Measurements from ENCODE around the gene NEURL3. TPM values are rescaled to one million over a fixed set of nuclear protein-coding genes. Genes with fewer than 3 reads are reported as not detected.

NEURL3 gene
- total and polyA plus RNA-seq, 12 donors, result 0.03 to 0.41 (median 0.18) TPM; not detected in 8

GRCh38 chr2:96495982-96496629 is 9.1 kb downstream of the NEURL3 start:
- TF ChIP-seq, protein P1, sequence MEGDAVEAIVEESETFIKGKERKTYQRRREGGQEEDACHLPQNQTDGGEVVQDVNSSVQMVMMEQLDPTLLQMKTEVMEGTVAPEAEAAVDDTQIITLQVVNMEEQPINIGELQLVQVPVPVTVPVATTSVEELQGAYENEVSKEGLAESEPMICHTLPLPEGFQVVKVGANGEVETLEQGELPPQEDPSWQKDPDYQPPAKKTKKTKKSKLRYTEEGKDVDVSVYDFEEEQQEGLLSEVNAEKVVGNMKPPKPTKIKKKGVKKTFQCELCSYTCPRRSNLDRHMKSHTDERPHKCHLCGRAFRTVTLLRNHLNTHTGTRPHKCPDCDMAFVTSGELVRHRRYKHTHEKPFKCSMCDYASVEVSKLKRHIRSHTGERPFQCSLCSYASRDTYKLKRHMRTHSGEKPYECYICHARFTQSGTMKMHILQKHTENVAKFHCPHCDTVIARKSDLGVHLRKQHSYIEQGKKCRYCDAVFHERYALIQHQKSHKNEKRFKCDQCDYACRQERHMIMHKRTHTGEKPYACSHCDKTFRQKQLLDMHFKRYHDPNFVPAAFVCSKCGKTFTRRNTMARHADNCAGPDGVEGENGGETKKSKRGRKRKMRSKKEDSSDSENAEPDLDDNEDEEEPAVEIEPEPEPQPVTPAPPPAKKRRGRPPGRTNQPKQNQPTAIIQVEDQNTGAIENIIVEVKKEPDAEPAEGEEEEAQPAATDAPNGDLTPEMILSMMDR (IDR thresholded peaks at IDR 0.05), result no peak
- TF ChIP-seq POLR2A (IDR thresholded peaks at IDR 0.05), result no peak
- H3K27ac ChIP-seq, result no peak overlapping the region
- DNase-seq, result no peak
- intact Hi-C loops (cut with DNase I), result no loop called here
- H3K36me3 ChIP-seq (replicated peaks in 1 of 2), result no peaks in the 10 kb centered on the region
- WGBS, 4 donors, result 65 to 80% (median 70%) methylated on average over 6 of the region's 6 CpGs
- H3K27me3 ChIP-seq, result peaks cover 10% of the 10 kb centered on the region
- no peaks in the 10 kb centered on the region for H3K4me1 ChIP-seq (replicated peaks in 1 of 2)
- H3K9me3 ChIP-seq (replicated peaks in 1 of 3), result peaks cover 0 to 8% (median 0%) of the 10 kb centered on the region in 3 donors
- no peak overlapping the region for H3K4me3 ChIP-seq

- Histone ChIP-seq H3K36me3 (replicated peaks in 1 of 2) (no peaks in the 10 kb centered on the region), H3K4me1 (replicated peaks in 1 of 2) (peaks cover 0 to 5% of the 10 kb centered on the region in 2 donors), H3K27ac (no peak overlapping the region), H3K27me3 (no peaks in the 10 kb centered on the region), H3K4me3 (no peak overlapping the region), H3K9me3 (replicated peaks in 1 of 3) (peaks cover 0 to 8% (median 0%) of the 10 kb centered on the region in 3 donors)
- intact Hi-C loops (cut with DNase I), result no loop called here
- TF ChIP-seq, protein P1 (IDR thresholded peaks at IDR 0.05), result no peak
- TF ChIP-seq POLR2A (IDR thresholded peaks at IDR 0.05), result no peak
- DNase-seq, result no peak
- 93 to 97% (median 96%) methylated on average over 1 of the region's 1 CpG for WGBS, 4 donors
Observed at GRCh38 chr2:96494188-96494587, 11.0 kb downstream of the NEURL3 start.

- Histone ChIP-seq H3K27ac (no peak overlapping the region), H3K9me3 (replicated peaks in 1 of 3) (peaks cover 0 to 8% (median 0%) of the 10 kb centered on the region in 3 donors), H3K27me3 (no peaks in the 10 kb centered on the region), H3K4me3 (no peak overlapping the region), H3K4me1 (replicated peaks in 1 of 2) (peaks cover 0 to 5% of the 10 kb centered on the region in 2 donors), H3K36me3 (replicated peaks in 1 of 2) (no peaks in the 10 kb centered on the region)
- WGBS, 4 donors, result 79 to 85% (median 84%) methylated on average over 5 of the region's 5 CpGs
- TF ChIP-seq POLR2A (IDR thresholded peaks at IDR 0.05), result no peak
- TF ChIP-seq, protein P1 (IDR thresholded peaks at IDR 0.05), result no peak
- intact Hi-C loops (cut with DNase I), result no loop called here
- no peak for DNase-seq
Observed at GRCh38 chr2:96493072-96493471, 12.1 kb downstream of the NEURL3 start.

- H3K27ac ChIP-seq, result no peak overlapping the region
- H3K27me3 ChIP-seq, result no peaks in the 10 kb centered on the region
- no peak overlapping the region for H3K4me3 ChIP-seq
- intact Hi-C loops (cut with DNase I), result no loop called here
- WGBS, 4 donors, result 95 to 100% (median 100%) methylated on average over 1 of the region's 1 CpG
- peaks cover 0 to 8% (median 0%) of the 10 kb centered on the region in 3 donors for H3K9me3 ChIP-seq (replicated peaks in 1 of 3)
- no peak for TF ChIP-seq POLR2A (IDR thresholded peaks at IDR 0.05)
- TF ChIP-seq, protein P1 (IDR thresholded peaks at IDR 0.05), result no peak
- peaks cover 0 to 5% of the 10 kb centered on the region in 2 donors for H3K4me1 ChIP-seq (replicated peaks in 1 of 2)
- no peak for DNase-seq
- no peaks in the 10 kb centered on the region for H3K36me3 ChIP-seq (replicated peaks in 1 of 2)
Observed at GRCh38 chr2:96491860-96492497, 13.2 kb downstream of the NEURL3 start.

Data from adrenal gland (tissue), 12 donors.